Measurements from ENCODE around the gene NUDT19.
"Not testable (repeated sequence)": the region's sequence is repeated elsewhere in the genome, so short reads cannot be mapped to it uniquely, and the experiment has no call there.

The NUDT19 gene

GRCh38 chr19:32708457-32708856, 16.8 kb downstream of the NUDT19 start:
- no peak for DNase-seq (ENCODE audit: low read depth, low spot score)

- no peak for DNase-seq (ENCODE audit: low read depth, low spot score)
Measured at GRCh38 chr19:32709032-32709431, 17.4 kb downstream of the NUDT19 start.

- DNase-seq (ENCODE audit: low read depth, low spot score) = no peak
Measured at GRCh38 chr19:32711747-32712146, 20.1 kb downstream of the NUDT19 start.

- DNase-seq (ENCODE audit: low read depth, low spot score) = not testable (repeated sequence)
Measured at GRCh38 chr19:32716203-32716602, 24.6 kb downstream of the NUDT19 start.

GRCh38 chr19:32717496-32717895, 25.9 kb downstream of the NUDT19 start:
- no peak for DNase-seq (ENCODE audit: low read depth, low spot score)

GRCh38 chr19:32718286-32718685, 26.7 kb downstream of the NUDT19 start:
- DNase-seq (ENCODE audit: low read depth, low spot score) = no peak

GRCh38 chr19:32719611-32720059, 28.0 kb downstream of the NUDT19 start, which contains the start of gene TDRD12:
Gene TDRD12 (plus strand): TSS chr19:32719767. CDS start chr19:32720073, 306 bp downstream.
- no peak for DNase-seq (ENCODE audit: low read depth, low spot score)

GRCh38 chr19:32720216-32720935, 28.8 kb downstream of the NUDT19 start:
- no peak for DNase-seq (ENCODE audit: low read depth, low spot score)

- no peak for DNase-seq (ENCODE audit: low read depth, low spot score)
Measured at GRCh38 chr19:32720936-32721250, 29.3 kb downstream of the NUDT19 start.

- no peak for DNase-seq (ENCODE audit: low read depth, low spot score)
Measured at GRCh38 chr19:32735936-32736335, 44.3 kb downstream of the NUDT19 start.

- DNase-seq (ENCODE audit: low read depth, low spot score) = no peak
Measured at GRCh38 chr19:32743021-32743420, 51.4 kb downstream of the NUDT19 start.

- no peak for DNase-seq (ENCODE audit: low read depth, low spot score)
Measured at GRCh38 chr19:32743447-32743846, 51.8 kb downstream of the NUDT19 start.

- no peak for DNase-seq (ENCODE audit: low read depth, low spot score)
Measured at GRCh38 chr19:32744555-32745325, 53.1 kb downstream of the NUDT19 start.

GRCh38 chr19:32745594-32746251, 54.1 kb downstream of the NUDT19 start:
- DNase-seq (ENCODE audit: low read depth, low spot score) = not testable (repeated sequence)

- DNase-seq (ENCODE audit: low read depth, low spot score) = not testable (repeated sequence)
Measured at GRCh38 chr19:32746631-32747196, 55.1 kb downstream of the NUDT19 start.

- DNase-seq (ENCODE audit: low read depth, low spot score) = no peak
Measured at GRCh38 chr19:32748497-32748896, 56.9 kb downstream of the NUDT19 start.

- DNase-seq (ENCODE audit: low read depth, low spot score) = no peak
Measured at GRCh38 chr19:32748948-32749347, 57.3 kb downstream of the NUDT19 start.

GRCh38 chr19:32749361-32749760, 57.7 kb downstream of the NUDT19 start:
- DNase-seq (ENCODE audit: low read depth, low spot score) = no peak

GRCh38 chr19:32750441-32751055, 58.9 kb downstream of the NUDT19 start:
- DNase-seq (ENCODE audit: low read depth, low spot score) = no peak

- no peak for DNase-seq (ENCODE audit: low read depth, low spot score)
Measured at GRCh38 chr19:32751066-32751465, 59.4 kb downstream of the NUDT19 start.

GRCh38 chr19:32757189-32757588, 65.6 kb downstream of the NUDT19 start:
- DNase-seq (ENCODE audit: low read depth, low spot score) = no peak

Measured in activated naive CD8-positive, alpha-beta T cell treated with anti-CD3 and anti-CD28 coated beads, Interleukin-2, amount 50 U/mL, for 16 hours (primary cell).